ENCODE data around the gene ARHGEF17. TPM values are rescaled to one million over a fixed set of nuclear protein-coding genes. Genes with fewer than 3 reads are reported as not detected.

Gene ARHGEF17
- total and polyA plus RNA-seq, 2 of the 13 experiments (the other 11 are each of a cell fraction or from before 2014, with no cell fraction given) = 10.7 to 28.8 TPM

GRCh38 chr11:73308961-73309919 is 1.2 kb downstream of the ARHGEF17 start (continued):
- no peak for TF ChIP-seq SNAPC4 (CRISPR knock-in tag; IDR thresholded peaks at IDR 0.05)
- TF ChIP-seq RFX1 (IDR thresholded peaks at IDR 0.05) = no peak
- no peak; the same call in 1 of the 2 replicates for TF ChIP-seq ZMYM3 (CRISPR knock-in tag; IDR thresholded peaks at IDR 0.05)
- TF ChIP-seq ZSCAN20 (CRISPR knock-in tag; IDR thresholded peaks at IDR 0.05; ENCODE audit: borderline replicate concordance) = 0 out of 2 replicates have a peak, but pooled peaks have one; percentile 92
- 0 out of 2 replicates have a peak, but pooled peaks have one; percentile 16 for TF ChIP-seq ZNF674 (CRISPR knock-in tag; IDR thresholded peaks at IDR 0.05; ENCODE audit: low read depth)
- TF ChIP-seq ZNF580 (CRISPR knock-in tag; IDR thresholded peaks at IDR 0.05; ENCODE audit: borderline replicate concordance, low read depth) = peak; percentile 79; the same call in 1 of the 2 replicates
- TF ChIP-seq ZNF672 (CRISPR knock-in tag; IDR thresholded peaks at IDR 0.05) = no peak
- TF ChIP-seq RBM22 (optimal IDR thresholded peaks at IDR 0.05; ENCODE audit: low read length) = no peak
- no peak; the same call in none of the 2 replicates for TF ChIP-seq ZSCAN31 (CRISPR knock-in tag; IDR thresholded peaks at IDR 0.05; ENCODE audit: low read depth)
- TF ChIP-seq NFE2L2 (IDR thresholded peaks at IDR 0.05; ENCODE audit: low read length) = no peak
- peak; percentile 56 for TF ChIP-seq HNF4A (CRISPR knock-in tag; IDR thresholded peaks at IDR 0.05)
- peak; percentile 36; the same call in 1 of the 2 replicates for TF ChIP-seq GATAD1 (CRISPR knock-in tag; IDR thresholded peaks at IDR 0.05)
- TF ChIP-seq MAFK (conservative IDR thresholded peaks at IDR 0.05 in 1 of 2, IDR thresholded peaks at IDR 0.05 in 1 of 2; ENCODE audit: low read length in 2 of 2) = no peak
- TF ChIP-seq ZBTB33 (CRISPR knock-in tag; IDR thresholded peaks at IDR 0.05) = peak; percentile 11; the same call in 1 of the 2 replicates
- TF ChIP-seq ZNF629 (CRISPR knock-in tag; conservative IDR thresholded peaks at IDR 0.05) = 0 out of 2 replicates have a peak, but pooled peaks have one; percentile 31
- peak; percentile 64; the same call in 1 of the 2 replicates for TF ChIP-seq MIER3 (CRISPR knock-in tag; IDR thresholded peaks at IDR 0.05; ENCODE audit: borderline replicate concordance)
- peak; percentile 99 for TF ChIP-seq UBTF (CRISPR knock-in tag; IDR thresholded peaks at IDR 0.05)

Measured in HepG2 (cell line).